GM19099 (cell line): ENCODE data around the gene TUFT1.

ENCODE experiments used
- POLR2A ChIP-seq: IDR thresholded peaks from 3 replicates; pipeline ENCODE4 v1.6.1; 2011; ENCODE audit warnings: low read depth; ENCODE audit not compliant: insufficient read length; ENCODE audit errors: extremely low read depth

The TUFT1 gene

GRCh38 chr1:151578941-151579340 lies 38.8 kb downstream of the TUFT1 start:
- TF ChIP-seq POLR2A: no peak

GRCh38 chr1:151579436-151580225 lies 39.5 kb downstream of the TUFT1 start:
- TF ChIP-seq POLR2A: no peak

GRCh38 chr1:151581451-151581850 lies 41.3 kb downstream of the TUFT1 start:
- no peak for TF ChIP-seq POLR2A

- no peak for TF ChIP-seq POLR2A
Observed at GRCh38 chr1:151581921-151582320, 41.8 kb downstream of the TUFT1 start.

GRCh38 chr1:151583796-151584195 lies 43.7 kb downstream of the TUFT1 start:
- no peak for TF ChIP-seq POLR2A

GRCh38 chr1:151584278-151584677 lies 44.2 kb downstream of the TUFT1 start:
- TF ChIP-seq POLR2A: no peak

GRCh38 chr1:151584780-151585179 lies 44.7 kb downstream of the TUFT1 start:
- TF ChIP-seq POLR2A: no peak

GRCh38 chr1:151585622-151586021 lies 45.5 kb downstream of the TUFT1 start:
- no peak for TF ChIP-seq POLR2A

- TF ChIP-seq POLR2A: no peak
Observed at GRCh38 chr1:151590961-151591360, 50.9 kb downstream of the TUFT1 start.

GRCh38 chr1:151593730-151594129 lies 53.6 kb downstream of the TUFT1 start:
- TF ChIP-seq POLR2A: no peak

GRCh38 chr1:151594143-151594625 lies 54.1 kb downstream of the TUFT1 start:
- TF ChIP-seq POLR2A: no peak

- TF ChIP-seq POLR2A: no peak
Observed at GRCh38 chr1:151596166-151596953, 56.3 kb downstream of the TUFT1 start.

GRCh38 chr1:151604291-151604690 lies 64.2 kb downstream of the TUFT1 start:
- no peak for TF ChIP-seq POLR2A

- no peak for TF ChIP-seq POLR2A
Observed at GRCh38 chr1:151606384-151606783, 66.3 kb downstream of the TUFT1 start.

- TF ChIP-seq POLR2A: no peak
Observed at GRCh38 chr1:151606857-151607256, 66.7 kb downstream of the TUFT1 start.

- TF ChIP-seq POLR2A: no peak
Observed at GRCh38 chr1:151610142-151610541, 70.0 kb downstream of the TUFT1 start.
